Mesenchymal stem cell (in vitro differentiated cells and primary cell): ENCODE measurements around the gene PHETA1.

Source experiments
- DNase-seq: peaks from one replicate; pipeline ENCODE4 v3.0.0-alpha.2; 2013
- H2AFZ ChIP-seq: one replicate; pipeline ENCODE4 v1.6.1; 2013; ENCODE audit warnings: low read depth, mild to moderate bottlenecking, control low read depth, inconsistent platforms, low read length, moderate library complexity
- H2AK5ac ChIP-seq: 2 replicates; pipeline ENCODE4 v1.6.1; 2013; ENCODE audit warnings: low read length, moderate library complexity, mild to moderate bottlenecking, inconsistent platforms; ENCODE audit not compliant: severe bottlenecking
- H2BK120ac ChIP-seq: one replicate; pipeline ENCODE4 v1.6.1; 2013; ENCODE audit warnings: low read depth, mild to moderate bottlenecking, inconsistent platforms, low read length, moderate library complexity
- H2BK12ac ChIP-seq, 2 experiments: one replicate each; pipeline ENCODE4 v1.6.1; 2013; ENCODE audit warnings: inconsistent platforms in 2 of 2, low read length in 2 of 2, mild to moderate bottlenecking in 2 of 2, moderate library complexity in 2 of 2, control low read depth in 1 of 2
- H2BK15ac ChIP-seq: one replicate; pipeline ENCODE4 v1.6.1; 2013; ENCODE audit warnings: mild to moderate bottlenecking, low read depth, inconsistent platforms; ENCODE audit not compliant: poor library complexity, severe bottlenecking
- H2BK5ac ChIP-seq: 2 replicates; pipeline ENCODE4 v1.6.1; 2013; ENCODE audit warnings: low read depth, mild to moderate bottlenecking, low read length, control low read depth, inconsistent platforms; ENCODE audit not compliant: poor library complexity, severe bottlenecking
- H3K14ac ChIP-seq, 2 experiments: one replicate each; pipeline ENCODE4 v1.6.1; 2013; ENCODE audit warnings: inconsistent platforms in 2 of 2, low read length in 2 of 2, control low read depth in 1 of 2, mild to moderate bottlenecking in 1 of 2, moderate library complexity in 1 of 2
- H3K18ac ChIP-seq, 2 experiments: one replicate each; pipeline ENCODE4 v1.6.1; 2013; ENCODE audit warnings: inconsistent platforms in 2 of 2, low read length in 2 of 2, control low read depth in 1 of 2, low read depth in 1 of 2, mild to moderate bottlenecking in 1 of 2
- H3K23ac ChIP-seq, 2 experiments: one replicate each; pipeline ENCODE4 v1.6.1; 2013; ENCODE audit warnings: inconsistent platforms in 2 of 2, low read length in 2 of 2, mild to moderate bottlenecking in 2 of 2, moderate library complexity in 2 of 2, control low read depth in 1 of 2
- H3K27ac ChIP-seq: 2 replicates; pipeline ENCODE4 v1.5.1; 2013; ENCODE audit warnings: mild to moderate bottlenecking, moderate library complexity, low read length, control low read depth, inconsistent platforms; ENCODE audit not compliant: poor library complexity, severe bottlenecking
- H3K27me3 ChIP-seq, 2 experiments: 2 replicates each; pipeline versions ENCODE4 v1.6.1 to v1.7.0; 2013; ENCODE audit warnings: low read length in 2 of 2, mild to moderate bottlenecking in 2 of 2, moderate library complexity in 2 of 2, control low read depth in 1 of 2, inconsistent platforms in 1 of 2; ENCODE audit not compliant: control insufficient read depth in 1 of 2, insufficient read depth in 1 of 2
- H3K36me3 ChIP-seq, 2 experiments: 2 replicates each; pipeline versions ENCODE4 v1.6.1 to v1.7.0; 2013; ENCODE audit warnings: low read length in 2 of 2, control low read depth in 1 of 2, inconsistent platforms in 1 of 2, low read depth in 1 of 2, mild to moderate bottlenecking in 1 of 2; ENCODE audit not compliant: insufficient read depth in 2 of 2, control insufficient read depth in 1 of 2
- H3K4ac ChIP-seq, 2 experiments: one replicate each; pipeline ENCODE4 v1.6.1; 2013; ENCODE audit warnings: inconsistent platforms in 2 of 2, low read length in 2 of 2, mild to moderate bottlenecking in 2 of 2, moderate library complexity in 2 of 2, control low read depth in 1 of 2, low read depth in 1 of 2
- H3K4me1 ChIP-seq: 2 replicates; pipeline ENCODE4 v1.6.1; 2013; ENCODE audit warnings: low read depth, low read length, control low read depth; ENCODE audit not compliant: control insufficient read depth, insufficient read depth
- H3K4me2 ChIP-seq: 2 replicates; pipeline ENCODE4 v1.6.1; 2013; ENCODE audit warnings: low read length, mild to moderate bottlenecking, inconsistent platforms; ENCODE audit not compliant: poor library complexity, severe bottlenecking
- H3K4me3 ChIP-seq, 2 experiments: 2 replicates each; pipeline versions ENCODE4 v1.5.1 to v1.7.0; 2013; ENCODE audit warnings: low read length in 2 of 2, mild to moderate bottlenecking in 2 of 2, control low read depth in 1 of 2, low read depth in 1 of 2; ENCODE audit not compliant: insufficient read depth in 1 of 2
- H3K79me1 ChIP-seq: replicated peaks from 2 replicates; pipeline ENCODE4 v1.6.1; 2013; ENCODE audit warnings: mild to moderate bottlenecking, control low read depth, low read length, inconsistent platforms; ENCODE audit not compliant: poor library complexity, severe bottlenecking
- H3K9ac ChIP-seq: 2 replicates; pipeline ENCODE4 v1.7.0; 2013; ENCODE audit warnings: mild to moderate bottlenecking, low read length, moderate library complexity
- H3K9me3 ChIP-seq: 2 replicates; pipeline ENCODE4 v1.7.0; 2013; ENCODE audit warnings: mild to moderate bottlenecking, low read length; ENCODE audit not compliant: control insufficient read depth
- H4K8ac ChIP-seq: one replicate; pipeline ENCODE4 v1.6.1; 2013; ENCODE audit warnings: inconsistent platforms, mild to moderate bottlenecking, low read length, moderate library complexity
- H4K91ac ChIP-seq: one replicate; pipeline ENCODE4 v1.6.1; 2013; ENCODE audit warnings: mild to moderate bottlenecking, low read length, inconsistent platforms
- WGBS: methylation state at CpG from one replicate; pipeline ENCODE4 v1.1.7; 2013; ENCODE audit warnings: mixed read lengths; 5-methylcytosine and 5-hydroxymethylcytosine counted together

PHETA1 gene

DNA sequence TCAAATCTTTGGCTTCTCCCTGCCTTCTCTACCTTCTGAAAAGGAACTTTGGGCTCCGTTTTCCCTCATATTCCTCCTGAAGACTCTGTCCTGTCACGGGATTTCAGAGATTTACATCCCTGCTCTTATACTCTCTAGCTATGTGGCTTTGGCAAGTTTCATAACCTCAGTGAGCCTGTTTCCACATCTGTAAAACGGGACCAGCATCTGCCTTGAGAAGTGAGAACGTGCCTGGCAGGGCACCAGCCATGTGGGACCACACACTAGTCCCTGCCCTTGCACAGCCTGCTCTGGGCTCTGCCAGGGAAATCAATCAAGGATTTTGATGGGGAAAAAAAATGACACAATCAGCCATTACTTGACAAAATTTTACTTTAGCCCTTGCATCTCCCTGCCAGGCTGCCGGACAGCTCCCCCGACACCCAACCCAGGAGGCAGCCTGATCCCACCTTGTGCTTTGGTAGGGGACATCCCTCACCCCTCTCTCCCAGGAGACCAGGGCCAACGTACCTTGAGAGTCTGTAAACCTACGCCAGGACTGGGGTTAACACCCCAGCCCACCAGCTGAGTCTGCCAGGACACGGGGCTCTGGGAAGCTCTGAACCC lies 8.5 kb downstream of the PHETA1 start:
- Histone ChIP-seq H3K79me1 (peaks cover 15% of the 10 kb centered on the region), H2BK15ac (no peak overlapping the region), H2BK120ac (no peak overlapping the region), H3K4me3 (no peak overlapping the region), H4K8ac (no peak overlapping the region), H3K27ac (no peak overlapping the region), H2AFZ (no peak overlapping the region), H4K91ac (no peak overlapping the region), H3K9ac (no peak overlapping the region), H3K4me2 (no peak overlapping the region), H3K14ac (no peak overlapping the region), H3K4ac (no peak overlapping the region), H3K23ac (no peak overlapping the region), H2BK12ac (no peak overlapping the region), H2BK5ac (no peak overlapping the region), H3K36me3 (peaks cover 17 to 43% of the 10 kb centered on the region in 2 experiments), H3K27me3 (peaks cover 0 to 16% of the 10 kb centered on the region in 2 experiments), H3K4me1 (peaks cover 28% of the 10 kb centered on the region), H3K18ac (no peak overlapping the region), H2AK5ac (peak overlapping the region; percentile 39), H3K9me3 (no peaks in the 10 kb centered on the region)
- no peak for DNase-seq
- 91% methylated on average over 9 of the region's 9 CpGs for WGBS

DNA sequence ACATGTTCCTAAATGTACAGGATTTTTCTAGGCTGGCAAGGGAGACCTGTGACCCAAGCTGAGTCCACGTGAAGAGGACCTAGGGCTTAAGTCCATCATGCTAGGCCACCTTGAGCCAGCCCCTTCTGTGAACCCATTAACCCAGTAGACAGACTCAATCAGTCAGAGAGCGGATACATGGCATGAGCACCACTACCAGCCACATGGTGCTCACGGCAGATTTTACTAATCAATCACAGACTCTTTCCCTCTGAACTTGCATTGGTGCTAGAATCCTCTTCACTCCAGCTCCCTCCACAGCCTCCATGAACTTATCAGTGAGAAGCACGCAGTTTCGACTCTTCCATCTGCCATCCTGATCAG lies 9.0 kb downstream of the PHETA1 start:
- H3K36me3 ChIP-seq: peaks cover 11 to 39% of the 10 kb centered on the region in 2 experiments
- H2BK120ac ChIP-seq: no peak overlapping the region
- no peak overlapping the region for H2BK15ac ChIP-seq
- H4K91ac ChIP-seq: no peak overlapping the region
- H3K18ac ChIP-seq: no peak overlapping the region
- no peak overlapping the region for H3K4me2 ChIP-seq
- WGBS: 86% methylated on average over 5 of the region's 5 CpGs
- H3K27ac ChIP-seq: no peak overlapping the region
- H4K8ac ChIP-seq: no peak overlapping the region
- peaks cover 26% of the 10 kb centered on the region for H3K4me1 ChIP-seq
- H2BK5ac ChIP-seq: no peak overlapping the region
- no peak overlapping the region for H2AK5ac ChIP-seq
- H3K9ac ChIP-seq: no peak overlapping the region
- H3K79me1 ChIP-seq: peaks cover 11% of the 10 kb centered on the region
- no peak overlapping the region for H3K4ac ChIP-seq
- H3K14ac ChIP-seq: no peak overlapping the region
- DNase-seq: no peak
- H3K9me3 ChIP-seq: no peaks in the 10 kb centered on the region
- no peak overlapping the region for H3K4me3 ChIP-seq
- no peak overlapping the region for H3K23ac ChIP-seq
- peaks cover 0 to 16% of the 10 kb centered on the region in 2 experiments for H3K27me3 ChIP-seq
- H2BK12ac ChIP-seq: no peak overlapping the region
- H2AFZ ChIP-seq: no peak overlapping the region

DNA sequence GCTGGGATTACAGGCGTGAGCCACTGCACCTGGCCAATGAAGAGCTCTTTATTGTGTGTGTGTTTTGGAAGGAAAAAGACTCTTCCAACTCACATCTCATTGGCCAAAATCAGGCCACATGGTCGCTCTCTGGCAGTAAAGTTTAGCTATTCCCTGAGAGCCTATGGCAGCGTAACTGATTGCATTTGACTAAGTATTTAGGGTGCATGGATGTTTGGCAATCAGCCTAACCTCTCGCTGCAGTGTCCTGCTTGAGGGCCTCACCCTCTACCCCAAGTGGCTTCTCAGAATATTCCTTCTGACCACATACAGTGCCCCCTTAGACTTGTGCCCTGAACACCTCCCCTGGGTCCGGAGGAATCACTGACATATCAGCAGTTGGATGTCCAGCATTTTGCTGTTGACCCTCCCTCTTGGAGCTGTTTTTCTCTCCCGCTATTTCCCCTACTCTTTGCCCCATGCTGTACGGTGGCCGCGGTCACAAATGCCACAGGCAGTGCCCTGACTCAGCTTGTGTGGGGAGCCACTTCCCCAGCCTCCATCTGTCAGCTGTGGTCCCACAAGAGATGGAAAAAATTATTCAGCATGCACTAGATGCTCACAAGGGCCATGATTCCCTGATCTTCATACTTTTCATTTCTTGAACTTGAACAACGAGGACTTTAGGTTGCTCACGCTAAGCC lies 9.5 kb downstream of the PHETA1 start:
- Histone ChIP-seq H3K4me1 (peaks cover 26% of the 10 kb centered on the region), H3K23ac (no peak overlapping the region), H2BK120ac (no peak overlapping the region), H3K9ac (no peak overlapping the region), H2BK15ac (no peak overlapping the region), H2AK5ac (no peak overlapping the region), H3K14ac (no peak overlapping the region), H3K4me2 (no peak overlapping the region), H3K4ac (no peak overlapping the region), H3K27me3 (peaks cover 0 to 16% of the 10 kb centered on the region in 2 experiments), H3K36me3 (peaks cover 9 to 34% of the 10 kb centered on the region in 2 experiments), H3K18ac (no peak overlapping the region), H3K79me1 (peaks cover 9% of the 10 kb centered on the region), H4K91ac (no peak overlapping the region), H3K9me3 (no peaks in the 10 kb centered on the region), H2BK12ac (no peak overlapping the region), H3K27ac (no peak overlapping the region), H2AFZ (no peak overlapping the region), H3K4me3 (no peak overlapping the region), H2BK5ac (no peak overlapping the region), H4K8ac (no peak overlapping the region)
- DNase-seq: peak; percentile 5
- WGBS: 90% methylated on average over 11 of the region's 11 CpGs

DNA sequence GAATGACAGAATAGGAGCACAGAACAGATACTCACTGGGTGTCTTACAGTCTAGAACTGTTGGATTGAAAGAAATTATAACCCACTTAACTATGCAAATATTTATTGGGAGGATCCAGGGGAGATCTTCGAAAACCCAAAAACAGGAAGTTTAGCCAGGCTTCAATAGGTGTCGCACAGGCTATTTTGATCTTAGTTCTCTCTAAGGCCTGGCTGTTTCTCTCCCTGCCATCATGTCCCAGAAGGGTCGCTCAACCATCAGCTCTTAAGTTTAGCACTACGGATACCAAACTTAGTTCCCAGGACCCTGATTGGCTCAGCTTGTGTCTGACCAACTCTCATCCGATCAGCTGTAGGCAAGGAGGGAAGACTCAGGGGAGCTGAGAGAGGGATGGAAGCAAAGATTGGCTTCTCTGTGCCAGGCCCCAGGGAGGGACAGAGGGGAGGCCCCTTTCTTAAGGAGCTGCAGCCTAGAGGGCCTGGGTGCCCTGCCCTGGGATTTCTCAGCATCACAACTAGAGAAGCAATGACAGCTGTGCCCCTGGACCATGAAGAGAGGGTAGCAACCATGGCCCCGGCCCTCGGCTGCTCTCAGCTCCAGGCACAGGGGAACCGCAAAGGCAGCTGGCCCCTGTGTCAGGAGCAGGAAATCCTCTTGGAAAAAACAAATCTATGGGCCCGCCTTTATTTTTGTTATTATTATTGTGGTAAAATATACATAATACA lies 13.5 kb downstream of the PHETA1 start:
- Histone ChIP-seq H2AK5ac (no peak overlapping the region), H3K27me3 (peaks cover 0 to 18% of the 10 kb centered on the region in 2 experiments), H2BK15ac (no peak overlapping the region), H3K4me1 (no peaks in the 10 kb centered on the region), H3K9ac (no peak overlapping the region), H3K18ac (no peak overlapping the region), H3K27ac (no peak overlapping the region), H3K14ac (no peak overlapping the region), H2BK5ac (no peak overlapping the region), H3K4me3 (no peak overlapping the region), H2BK12ac (no peak overlapping the region), H4K8ac (no peak overlapping the region), H3K23ac (no peak overlapping the region), H3K79me1 (no peaks in the 10 kb centered on the region), H3K9me3 (no peaks in the 10 kb centered on the region), H3K36me3 (no peaks in the 10 kb centered on the region), H2AFZ (no peak overlapping the region), H3K4me2 (no peak overlapping the region), H4K91ac (no peak overlapping the region), H3K4ac (no peak overlapping the region), H2BK120ac (no peak overlapping the region)
- DNase-seq: no peak
- 91% methylated on average over 7 of the region's 9 CpGs for WGBS
